Activated naive CD4-positive, alpha-beta T cell treated with anti-CD3 and anti-CD28 coated beads, Interleukin-2, amount 50 U/mL, for 72 hours (primary cell): Measurements from ENCODE around the gene HECTD2. TPM values are rescaled to one million over a fixed set of nuclear protein-coding genes. Genes with fewer than 3 reads are reported as not detected.
A peak's percentile ranks its signal among the peaks of the same experiment; 100 is the strongest.
"Not testable (repeated sequence)": the region's sequence is repeated elsewhere in the genome, so short reads cannot be mapped to it uniquely, and the experiment has no call there.

Experiments
- ATAC-seq, 2 donors: fragments of 150-1000 bp; cut with Tn5 transposase; 2 replicates each; pipeline ENCODE4 v1.10.0; 2021; ENCODE audit warnings: mild to moderate bottlenecking in 2 of 2, moderate library complexity in 2 of 2
- DNase-seq, 2 donors: peaks; one replicate each; pipeline ENCODE4 v3.0.0; 2021 to 2022; ENCODE audit warnings: low spot score in 2 of 2
- H3K27ac Mint-ChIP-seq, 2 donors: one replicate each; pipeline ENCODE4 v1.8.0; 2022; ENCODE audit warnings: mild to moderate bottlenecking in 2 of 2, mixed read lengths in 2 of 2
- H3K36me3 Mint-ChIP-seq, 2 donors: one replicate each; pipeline ENCODE4 v1.8.0; 2022; ENCODE audit warnings: mixed read lengths in 2 of 2
- H3K9me3 Mint-ChIP-seq, 2 donors: one replicate each; pipeline ENCODE4 v1.8.0; 2022; ENCODE audit warnings: mixed read lengths in 2 of 2
- total RNA-seq, 2 donors: library from RNA; stranded (reverse); gene quantifications; one replicate each; pipeline ENCODE4 v1.2.3, GENCODE V29; 2022

HECTD2 gene
- total RNA-seq, 2 donors from 2014 or later = 3.0 to 6.0 TPM

DNA sequence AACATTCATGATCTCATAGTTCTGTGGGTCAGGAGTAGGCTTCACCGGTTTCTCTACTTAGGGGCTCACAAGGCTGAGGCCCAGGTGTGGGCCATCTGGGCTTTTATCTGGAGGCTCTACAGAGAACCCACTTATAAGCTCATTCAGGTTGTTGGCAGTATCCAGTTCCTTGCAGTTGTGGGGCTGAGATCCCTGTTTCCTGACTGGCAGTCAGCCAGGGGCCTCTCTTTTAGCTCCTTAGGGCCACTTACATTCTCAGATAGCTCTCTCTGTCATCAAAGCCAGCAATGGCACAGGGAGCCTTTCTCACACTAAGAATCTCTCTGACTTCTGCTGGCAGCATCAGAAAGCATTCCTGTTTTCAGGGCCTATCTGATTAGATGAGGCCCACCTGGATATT lies 18.2 kb upstream of the HECTD2 start:
- ATAC-seq (no peak), DNase-seq (no peak)
- H3K36me3 Mint-ChIP-seq = peaks cover 0 to 8% of the 10 kb centered on the region in 2 donors
- H3K9me3 Mint-ChIP-seq = no peaks in the 10 kb centered on the region
- no peak overlapping the region for H3K27ac Mint-ChIP-seq

DNA sequence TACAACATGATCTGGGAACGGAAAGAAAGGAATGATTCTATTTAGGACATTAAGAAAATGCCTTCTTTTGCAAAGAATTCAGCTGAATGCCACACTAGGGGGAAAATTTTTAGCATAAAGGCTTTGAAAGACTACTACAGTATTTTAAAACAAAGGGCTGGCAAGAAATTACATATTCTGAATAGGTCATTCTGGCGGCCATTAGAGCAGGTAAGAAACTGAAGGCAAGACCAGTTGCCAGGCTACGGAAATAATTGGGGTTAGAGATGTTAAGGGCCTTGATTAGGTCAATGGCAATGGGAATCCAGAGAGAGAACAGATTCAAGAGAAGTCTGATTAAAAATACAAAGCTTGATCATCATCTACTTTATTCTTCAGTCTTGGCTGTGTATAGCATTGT lies 3.8 kb upstream of the HECTD2 start:
- Mint-ChIP-seq H3K27ac (no peak overlapping the region), H3K36me3 (no peaks in the 10 kb centered on the region), H3K9me3 (no peaks in the 10 kb centered on the region)
- ATAC-seq (no peak), DNase-seq (no peak)

- H3K27ac Mint-ChIP-seq = peak overlapping the region; percentile 87 to 94
- ATAC-seq (peak; percentile 31 to 45), DNase-seq (peak in 1 of 2 donors; percentile 65)
- H3K36me3 Mint-ChIP-seq = no peaks in the 10 kb centered on the region
- H3K9me3 Mint-ChIP-seq = no peaks in the 10 kb centered on the region
These were observed 875 bp upstream of the HECTD2 start for GRCh38 chr10:91409069-91409868.

- peak in 1 of 2 donors; percentile 56 for DNase-seq
- ATAC-seq = peak in 1 of 2 donors; percentile 29
- no peaks in the 10 kb centered on the region for H3K36me3 Mint-ChIP-seq
- H3K27ac Mint-ChIP-seq = peak overlapping the region; percentile 86 to 94
- no peaks in the 10 kb centered on the region for H3K9me3 Mint-ChIP-seq
These were observed 661 bp downstream of the HECTD2 start for GRCh38 chr10:91410638-91411371.

DNA sequence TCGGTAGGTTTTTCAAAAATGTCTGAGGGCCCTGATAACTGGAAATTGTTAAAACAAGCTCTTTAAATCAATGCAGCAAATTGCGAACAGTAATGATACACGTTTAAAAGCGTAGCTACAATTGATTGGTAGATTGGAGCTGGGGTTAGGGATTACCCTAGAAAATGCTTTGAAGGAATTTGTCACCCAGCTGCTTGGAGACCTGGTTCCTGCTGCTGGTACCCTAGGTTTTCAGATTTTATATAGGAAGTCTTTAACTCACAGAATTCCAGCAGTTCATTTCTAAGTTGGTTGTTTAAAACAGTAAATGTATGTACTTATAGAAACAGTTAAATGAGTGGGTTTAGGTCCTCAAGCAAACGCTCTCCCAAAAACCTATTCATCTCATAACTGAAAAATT lies 1.5 kb downstream of the HECTD2 start:
- Mint-ChIP-seq H3K27ac (peak overlapping the region in 1 of 2 donors; percentile 94), H3K36me3 (no peaks in the 10 kb centered on the region), H3K9me3 (no peaks in the 10 kb centered on the region)
- no peak for ATAC-seq
- no peak for DNase-seq

DNA sequence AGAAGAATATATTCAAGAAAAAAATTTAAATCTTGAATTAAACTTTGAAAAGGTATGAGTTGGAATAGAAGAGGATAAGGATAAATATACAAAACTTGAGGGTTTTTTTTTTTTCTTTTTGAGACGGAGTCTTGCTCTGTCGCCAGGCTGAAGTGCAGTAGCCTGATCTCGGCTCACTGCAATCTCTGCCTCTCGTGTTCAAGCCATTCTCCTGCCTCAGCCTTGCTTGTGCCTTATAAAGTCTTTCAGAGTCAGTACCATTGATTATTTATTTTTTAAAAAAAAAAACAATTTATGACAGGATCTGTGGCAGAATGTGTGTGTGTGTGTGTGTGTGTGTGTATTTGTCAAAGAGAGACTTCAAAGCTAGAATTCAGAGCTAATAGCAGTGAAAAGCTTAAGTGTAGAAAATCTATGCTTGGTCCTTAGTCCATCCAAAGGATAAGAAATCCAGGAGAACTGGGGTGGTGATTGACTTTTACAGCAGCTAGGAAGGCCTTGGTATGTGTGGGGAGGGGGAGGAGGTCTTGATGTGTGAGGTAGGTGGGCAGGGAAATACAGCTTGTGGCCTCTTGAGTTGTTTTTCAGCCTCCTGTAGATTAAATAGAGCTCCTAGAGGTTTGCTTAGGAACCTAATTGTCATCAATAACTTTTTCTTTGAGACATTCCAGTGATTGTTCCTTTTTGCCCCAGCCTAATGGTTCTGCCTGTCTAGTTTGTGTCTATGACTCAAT lies 2.4 kb downstream of the HECTD2 start:
- DNase-seq (no peak), ATAC-seq (no peak)
- H3K36me3 Mint-ChIP-seq = no peaks in the 10 kb centered on the region
- no peaks in the 10 kb centered on the region for H3K9me3 Mint-ChIP-seq
- H3K27ac Mint-ChIP-seq = no peak overlapping the region

DNA sequence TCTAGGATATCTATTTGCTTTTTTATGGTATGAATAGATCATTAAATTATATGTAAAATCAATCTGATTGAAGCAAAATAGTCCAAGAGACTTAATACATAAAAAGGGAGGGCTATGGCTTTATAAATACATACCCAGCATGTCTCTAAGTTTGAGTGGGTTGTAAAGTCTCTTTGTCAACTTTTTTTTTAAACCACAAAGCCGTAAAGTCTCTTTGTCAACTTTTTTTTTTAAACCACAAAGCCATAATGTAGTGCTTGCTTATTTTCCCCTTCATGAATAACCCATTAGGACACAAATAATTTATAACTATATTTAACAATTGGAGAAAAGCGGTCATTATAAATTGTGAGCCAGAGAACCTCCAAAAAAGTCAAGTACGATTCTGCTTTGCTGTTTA lies 5.7 kb downstream of the HECTD2 start:
- ATAC-seq (no peak), DNase-seq (no peak)
- no peak overlapping the region for H3K27ac Mint-ChIP-seq
- no peaks in the 10 kb centered on the region for H3K9me3 Mint-ChIP-seq
- H3K36me3 Mint-ChIP-seq = no peaks in the 10 kb centered on the region

DNA sequence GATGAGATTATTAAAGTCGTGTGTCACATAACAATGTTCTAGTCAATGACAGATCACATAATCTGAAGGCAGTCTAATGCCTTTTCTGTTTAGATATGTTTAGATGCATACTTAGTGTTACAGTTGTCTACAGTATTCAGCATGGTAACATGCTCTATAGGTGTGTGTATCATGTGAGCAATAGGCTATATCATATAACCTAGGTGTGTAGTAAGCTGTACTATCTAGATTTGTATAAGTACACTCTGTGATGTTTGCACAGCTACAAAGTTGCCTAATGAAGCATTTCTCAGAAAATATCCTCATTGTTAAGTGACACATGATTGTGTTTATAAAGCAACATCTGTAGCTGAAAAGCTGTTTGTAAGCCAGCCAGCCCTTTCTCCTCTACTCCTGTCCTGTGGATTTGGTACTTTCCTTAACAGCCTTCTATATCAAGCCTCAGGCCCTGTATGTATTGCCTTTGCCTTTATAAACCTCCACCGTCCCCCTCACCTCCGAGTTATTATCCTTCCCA lies 6.3 kb downstream of the HECTD2 start:
- ATAC-seq = no peak
- no peak for DNase-seq
- Mint-ChIP-seq H3K36me3 (no peaks in the 10 kb centered on the region), H3K27ac (no peak overlapping the region), H3K9me3 (no peaks in the 10 kb centered on the region)

DNA sequence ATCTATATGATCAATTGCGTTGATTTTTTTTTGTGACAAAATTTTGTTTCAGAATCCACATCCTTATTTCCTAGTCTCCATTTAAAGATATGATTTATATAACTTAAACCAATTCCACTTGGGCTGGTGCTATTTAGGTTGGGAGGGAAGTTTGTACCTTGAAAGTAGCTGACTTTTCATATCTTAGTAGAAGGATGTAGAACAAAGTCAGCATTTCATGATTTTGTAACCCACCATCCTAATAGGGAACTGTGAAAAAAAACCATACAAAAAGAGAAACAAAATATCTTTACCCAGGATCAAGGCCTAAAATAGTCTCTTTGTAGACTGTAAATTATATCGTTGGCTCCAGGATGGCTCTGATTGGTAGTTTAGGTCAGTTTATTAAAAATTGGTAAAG lies 8.3 kb downstream of the HECTD2 start:
- DNase-seq (no peak), ATAC-seq (no peak)
- Mint-ChIP-seq H3K36me3 (no peaks in the 10 kb centered on the region), H3K27ac (no peak overlapping the region), H3K9me3 (no peaks in the 10 kb centered on the region)

DNA sequence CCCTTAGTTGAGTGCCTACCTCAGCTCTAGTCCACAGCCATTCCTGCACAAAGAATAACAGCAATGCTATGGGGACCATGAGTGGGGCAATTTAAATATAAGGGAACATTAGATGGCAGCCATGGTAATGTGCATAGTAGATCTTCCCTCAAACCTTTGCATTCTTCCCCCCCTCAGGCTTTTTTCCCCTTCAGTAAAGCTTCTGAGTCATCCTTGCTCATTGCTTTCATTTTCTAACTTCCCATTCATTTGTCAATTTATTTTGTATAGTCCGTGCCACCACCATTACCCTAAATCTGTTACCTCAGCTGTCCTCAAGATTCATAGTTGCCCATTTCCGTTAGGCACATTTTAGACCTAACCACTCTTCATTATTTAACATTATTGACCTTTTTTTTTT lies 10.7 kb downstream of the HECTD2 start:
- peak; percentile 57 to 67 for ATAC-seq
- no peaks in the 10 kb centered on the region for H3K36me3 Mint-ChIP-seq
- no peaks in the 10 kb centered on the region for H3K9me3 Mint-ChIP-seq
- no peak overlapping the region for H3K27ac Mint-ChIP-seq
- no peak for DNase-seq

DNA sequence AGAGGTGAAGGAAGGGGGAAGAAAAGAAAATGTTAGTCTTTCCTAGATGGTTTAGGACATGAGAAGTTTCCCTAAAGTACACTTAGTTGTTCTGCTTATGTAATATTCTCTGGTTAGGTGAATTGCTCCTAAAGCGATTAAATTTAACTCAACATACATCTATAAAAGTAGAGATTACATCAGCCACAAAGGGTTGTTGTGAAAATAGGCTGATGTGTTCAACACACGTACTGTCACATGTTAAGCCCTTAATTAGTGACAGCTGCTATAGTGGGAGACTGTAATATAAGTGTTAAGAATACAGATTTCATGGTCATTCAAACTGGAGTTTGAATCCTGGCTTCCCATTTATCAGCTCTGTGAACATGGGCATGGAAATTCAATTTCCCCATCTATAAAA lies 12.8 kb downstream of the HECTD2 start:
- ATAC-seq (no peak), DNase-seq (no peak)
- Mint-ChIP-seq H3K27ac (no peak overlapping the region), H3K36me3 (no peaks in the 10 kb centered on the region), H3K9me3 (no peaks in the 10 kb centered on the region)

GRCh38 chr10:91424016-91424415 lies 13.9 kb downstream of the HECTD2 start:
- Mint-ChIP-seq H3K9me3 (no peaks in the 10 kb centered on the region), H3K36me3 (no peaks in the 10 kb centered on the region), H3K27ac (no peak overlapping the region)
- ATAC-seq (peak; percentile 75 to 98), DNase-seq (no peak)

- H3K36me3 Mint-ChIP-seq = peaks cover 0 to 5% of the 10 kb centered on the region in 2 donors
- H3K9me3 Mint-ChIP-seq = no peaks in the 10 kb centered on the region
- ATAC-seq = no peak
- no peak overlapping the region for H3K27ac Mint-ChIP-seq
- DNase-seq = no peak
These were observed 22.0 kb downstream of the HECTD2 start for GRCh38 chr10:91432175-91432574.

DNA sequence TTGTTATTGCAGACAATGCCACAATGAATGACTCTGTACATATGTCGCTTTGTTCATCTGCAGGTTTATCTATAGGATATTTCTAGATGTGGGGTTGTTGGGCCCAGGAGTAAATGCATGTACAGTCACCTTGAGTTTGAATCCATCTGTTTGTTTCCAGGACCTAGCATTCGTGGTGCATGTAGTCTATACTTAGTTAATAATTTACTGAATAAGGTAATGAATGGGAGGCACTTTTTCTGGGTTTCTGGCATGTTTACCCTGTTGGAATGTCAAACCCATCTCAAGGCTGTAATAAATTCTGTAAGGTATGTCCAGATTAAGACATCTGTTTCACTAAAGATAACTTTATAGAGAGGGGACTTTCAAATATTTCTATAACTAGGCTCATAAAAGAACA lies 23.5 kb downstream of the HECTD2 start:
- ATAC-seq (no peak), DNase-seq (no peak)
- Mint-ChIP-seq H3K27ac (no peak overlapping the region), H3K36me3 (peaks cover 0 to 11% of the 10 kb centered on the region in 2 donors), H3K9me3 (peaks cover 0 to 2% of the 10 kb centered on the region in 2 donors)

DNA sequence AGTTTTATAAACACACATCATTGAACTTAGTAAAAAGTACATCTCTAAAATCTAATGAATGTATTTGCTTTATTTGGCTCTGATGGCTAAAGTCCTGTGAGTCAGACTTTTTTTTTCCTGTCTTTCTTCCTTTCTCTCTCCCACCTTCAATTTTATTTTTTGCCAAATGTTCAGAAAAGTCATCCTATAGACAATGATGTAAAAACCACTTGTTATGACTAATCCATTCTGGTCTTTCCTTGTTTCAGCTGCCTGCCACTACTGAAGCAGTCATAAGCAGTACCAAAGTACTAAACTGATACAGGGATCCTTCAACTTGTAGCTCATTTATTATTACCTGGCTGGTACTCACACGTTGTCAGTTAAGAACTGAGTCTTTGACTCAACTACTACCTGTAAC lies 23.9 kb downstream of the HECTD2 start:
- Mint-ChIP-seq H3K9me3 (peaks cover 0 to 3% of the 10 kb centered on the region in 2 donors), H3K36me3 (peaks cover 0 to 11% of the 10 kb centered on the region in 2 donors), H3K27ac (no peak overlapping the region)
- ATAC-seq = peak; percentile 47 to 78
- no peak for DNase-seq

DNA sequence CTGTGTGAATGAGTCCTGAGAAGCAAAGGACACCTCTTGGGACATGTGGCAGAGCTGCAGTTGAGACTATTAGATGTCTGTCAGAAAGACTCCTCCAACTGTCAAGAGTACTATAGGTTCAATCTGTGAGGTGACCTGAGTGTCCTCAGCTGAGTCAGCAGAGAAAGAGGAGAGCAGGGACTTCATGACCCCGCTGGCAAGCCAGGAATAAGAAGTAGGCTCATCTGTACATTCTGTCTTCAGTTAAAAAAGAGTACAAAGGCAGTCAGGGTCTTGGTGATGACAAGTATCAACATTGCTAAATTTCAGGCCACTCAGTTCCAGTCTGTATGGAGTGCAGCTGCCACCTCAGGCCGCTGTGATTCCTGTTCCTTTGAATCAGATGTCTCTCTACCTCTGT lies 25.1 kb downstream of the HECTD2 start:
- Mint-ChIP-seq H3K27ac (no peak overlapping the region), H3K9me3 (peaks cover 0 to 3% of the 10 kb centered on the region in 2 donors), H3K36me3 (peaks cover 0 to 11% of the 10 kb centered on the region in 2 donors)
- no peak for DNase-seq
- no peak for ATAC-seq

- H3K27ac Mint-ChIP-seq, ATAC-seq: not testable (repeated sequence)
These were observed 28.1 kb downstream of the HECTD2 start for GRCh38 chr10:91438228-91438627.

More at GRCh38 chr10:91438228-91438627, 28.1 kb downstream of the HECTD2 start:
- not testable (repeated sequence) for DNase-seq, H3K9me3 Mint-ChIP-seq
- H3K36me3 Mint-ChIP-seq = peaks cover 0 to 12% of the 10 kb centered on the region in 2 donors
